Effector CD8-positive, alpha-beta T cell (primary cell): ENCODE data around the gene GOLGA6C.
"Not testable (repeated sequence)": the region's sequence is repeated elsewhere in the genome, so short reads cannot be mapped to it uniquely, and the experiment has no call there.

Source experiments
- DNase-seq: peaks from one replicate; lab custom pipeline; 2025; lab: John Stamatoyannopoulos, UW
- total RNA-seq, 4 experiments: gene quantifications; one replicate each; lab custom pipeline; 2026; lab: John Stamatoyannopoulos, UW

Gene GOLGA6C
- 0 to 0.09 (median 0) reads per million in 4 experiments for total RNA-seq

DNA sequence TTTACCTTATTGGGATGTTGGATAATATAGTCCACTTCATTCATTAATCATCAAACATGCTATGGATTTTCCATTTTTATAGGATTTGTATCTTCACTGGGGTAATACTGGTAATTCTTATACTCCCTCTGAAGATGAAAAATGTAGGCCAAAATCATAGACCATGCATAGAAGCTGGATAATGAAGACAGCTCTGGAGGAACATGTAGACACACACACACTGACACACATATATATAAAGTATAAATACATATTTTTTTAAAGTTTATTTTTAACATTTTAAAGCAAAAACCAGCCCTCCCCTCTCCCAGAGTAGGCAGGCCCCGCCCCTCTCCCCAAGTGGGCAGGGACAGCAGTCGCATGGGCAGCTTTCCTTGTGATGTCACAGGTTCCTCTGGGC, at the start of gene GOLGA6C:
GOLGA6C (plus strand) TSS at position 301 of the 400 bp plus-strand sequence. CDS start 265 bp downstream, outside the sequence.
- not testable (repeated sequence) for DNase-seq

GRCh38 chr15:75208501-75209288, 49.4 kb upstream of the GOLGA6C start:
- no peak for DNase-seq

DNA sequence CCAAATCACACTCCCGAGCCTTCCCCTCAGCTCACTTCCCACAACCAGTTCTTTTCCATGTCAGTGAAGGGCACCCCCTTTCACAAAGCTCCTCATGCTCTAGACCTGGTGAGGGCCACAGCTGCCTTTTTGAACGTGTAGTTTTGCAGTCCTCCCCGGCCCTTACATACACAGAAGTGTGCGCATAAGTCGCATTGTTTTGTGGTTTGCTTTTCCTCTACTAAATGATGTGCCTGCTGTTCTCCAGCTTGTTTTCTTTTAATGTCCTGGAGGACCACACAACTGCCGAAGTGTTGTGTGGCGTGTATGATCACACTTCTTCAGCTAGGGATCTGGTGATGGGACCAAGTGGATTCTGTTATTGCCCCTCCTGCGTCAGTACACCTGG, 48.9 kb upstream of the GOLGA6C start:
- DNase-seq = no peak

GRCh38 chr15:75210811-75211230, 47.3 kb upstream of the GOLGA6C start:
- DNase-seq = no peak

DNA sequence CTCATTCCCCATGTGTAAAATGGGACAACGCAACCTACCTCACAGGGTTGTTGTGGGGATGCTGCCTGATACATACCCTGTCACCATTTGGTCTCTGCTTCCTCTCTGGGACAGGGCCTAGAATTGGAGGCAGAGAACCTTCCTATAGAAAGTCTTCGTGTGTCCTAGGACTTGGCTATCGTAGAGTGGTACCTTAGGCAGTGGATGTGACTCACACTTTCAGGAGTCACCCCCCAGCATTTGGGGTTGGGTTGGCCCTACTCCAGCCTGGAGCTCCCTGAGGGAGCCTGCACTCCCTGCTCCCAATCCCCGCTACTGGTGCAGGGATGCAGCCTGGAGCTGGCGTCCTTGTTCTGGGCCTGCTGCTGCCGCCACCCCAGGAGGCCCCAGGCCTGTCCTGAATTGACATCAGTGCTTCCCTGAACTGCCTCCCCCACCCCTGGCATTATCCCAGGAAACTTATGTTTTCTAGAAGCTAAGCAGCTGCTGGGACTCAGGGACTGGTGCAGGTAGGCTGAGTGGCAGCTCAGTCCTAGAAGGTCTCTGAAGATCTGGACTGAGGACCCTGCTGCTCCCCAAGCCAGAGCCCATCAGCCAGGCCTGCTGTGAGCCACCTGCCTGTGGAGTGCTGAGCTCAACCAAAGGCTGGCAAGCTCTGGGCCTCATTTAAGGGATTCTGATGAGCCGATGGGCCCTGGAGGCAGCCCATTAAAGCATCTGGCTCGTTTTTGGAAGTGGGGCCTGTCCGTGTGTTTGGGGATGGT, 46.5 kb upstream of the GOLGA6C start:
- DNase-seq = no peak

- DNase-seq = no peak
Measured at GRCh38 chr15:75212200-75212858, 45.8 kb upstream of the GOLGA6C start.

DNA sequence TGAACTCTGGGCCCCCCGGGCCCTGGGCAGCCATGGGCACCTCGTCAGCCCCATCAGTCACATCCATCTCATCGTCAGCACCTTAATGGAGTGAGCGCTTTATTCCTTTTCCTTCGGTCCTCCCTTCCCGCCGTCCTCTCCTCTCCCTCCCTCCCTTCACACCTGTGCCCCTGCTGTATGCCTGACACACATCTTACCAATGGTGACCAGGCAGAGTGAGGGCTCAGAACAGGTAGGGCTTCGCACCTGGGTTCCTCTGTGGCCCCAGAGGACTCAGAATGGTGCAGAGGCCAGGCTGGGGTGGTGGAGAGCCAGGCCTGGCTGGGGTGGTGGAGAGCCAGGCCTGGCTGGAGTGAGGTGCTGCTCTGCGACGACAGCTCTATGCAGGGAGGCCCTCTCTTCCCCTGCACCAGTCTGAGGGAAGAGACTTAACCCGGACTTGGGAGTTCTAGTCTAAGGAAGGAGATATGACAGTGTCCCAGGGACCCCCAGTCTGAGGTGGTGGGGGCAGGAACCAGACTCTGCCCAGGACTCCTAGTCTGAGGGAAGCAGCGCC, 44.8 kb upstream of the GOLGA6C start:
- DNase-seq = no peak

GRCh38 chr15:75213768-75214221, 44.3 kb upstream of the GOLGA6C start:
- DNase-seq = no peak

GRCh38 chr15:75214293-75215096, 43.6 kb upstream of the GOLGA6C start:
- no peak for DNase-seq

GRCh38 chr15:75215107-75216004, 42.8 kb upstream of the GOLGA6C start:
- DNase-seq = no peak

- no peak for DNase-seq
Measured at GRCh38 chr15:75217012-75217411, 41.1 kb upstream of the GOLGA6C start.

DNA sequence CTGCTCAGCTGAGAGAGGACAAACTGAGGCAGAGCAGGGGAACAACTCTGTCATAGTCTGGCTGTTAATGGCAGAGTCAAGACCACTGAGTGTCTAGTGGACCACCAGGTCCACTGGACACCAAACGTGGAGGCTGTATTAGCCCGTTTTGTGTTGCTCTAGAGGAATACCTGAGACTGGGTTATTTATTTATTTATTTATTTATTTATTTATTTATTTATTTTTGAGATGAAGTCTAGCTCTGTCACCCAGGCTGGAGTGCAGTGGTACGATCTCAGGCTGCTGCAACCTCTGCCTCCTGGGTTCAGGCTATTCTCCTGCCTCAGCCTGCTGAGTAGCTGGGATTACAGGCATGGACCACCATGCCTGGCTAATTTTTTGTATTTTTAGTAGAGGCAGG, 40.6 kb upstream of the GOLGA6C start:
- DNase-seq = not testable (repeated sequence)

- not testable (repeated sequence) for DNase-seq
Measured at GRCh38 chr15:75219507-75219929, 38.6 kb upstream of the GOLGA6C start.

DNA sequence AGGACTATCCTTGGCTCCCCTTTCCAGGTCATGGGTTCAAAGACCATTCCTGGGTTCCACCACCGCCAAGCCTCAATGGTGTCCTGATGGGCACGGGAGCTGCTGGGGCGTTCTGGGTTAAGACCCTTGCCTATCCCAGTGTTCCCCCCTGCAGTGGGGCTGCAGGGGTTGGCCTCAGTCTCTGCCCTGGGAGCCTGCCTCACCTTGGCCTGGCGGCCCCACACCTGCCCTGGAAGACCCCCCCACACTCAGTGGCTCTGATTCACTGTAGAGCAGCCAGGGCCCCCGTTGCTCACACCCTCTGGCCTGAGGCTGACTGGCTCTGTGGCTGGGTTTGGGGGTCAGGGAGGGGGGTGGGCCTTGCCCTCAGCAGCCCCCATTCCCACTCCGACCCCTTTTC, 34.4 kb upstream of the GOLGA6C start:
- no peak for DNase-seq

GRCh38 chr15:75224281-75224680, 33.9 kb upstream of the GOLGA6C start:
- no peak for DNase-seq

DNA sequence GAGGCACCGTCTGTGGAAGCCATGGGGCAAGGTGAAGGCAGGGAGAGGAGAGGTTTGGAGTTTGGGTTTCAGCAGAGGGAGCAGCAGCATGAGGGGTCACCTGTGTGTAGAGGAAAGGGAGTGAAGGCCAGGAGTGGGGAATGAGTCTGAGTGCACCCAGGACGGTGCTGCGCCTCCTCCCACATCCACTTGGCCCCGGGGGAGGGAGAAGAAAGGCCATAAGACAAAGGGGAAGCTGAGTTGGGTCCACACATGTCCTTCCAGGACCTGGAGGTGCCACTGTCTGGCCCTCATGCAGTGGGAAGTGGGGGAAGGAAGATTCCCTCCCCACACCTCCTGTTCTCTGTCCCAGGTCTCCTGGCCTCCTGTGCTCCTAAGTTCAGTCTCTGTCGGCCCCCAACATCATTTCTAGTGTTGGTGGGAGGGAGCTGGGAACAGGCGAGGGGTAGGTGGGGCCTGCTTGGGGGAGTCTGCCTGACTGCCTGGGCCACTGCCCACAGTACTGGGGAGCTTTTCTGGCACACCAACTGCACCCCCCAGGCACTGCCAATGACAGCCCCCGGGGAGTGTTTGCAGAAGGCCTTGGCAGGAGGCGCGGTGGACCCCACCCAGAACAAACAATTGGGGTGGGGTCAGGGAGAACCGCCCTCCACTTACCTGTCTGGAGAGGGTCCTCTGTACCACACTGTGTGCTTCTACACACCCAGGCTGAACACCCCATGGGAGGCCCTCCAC, 32.9 kb upstream of the GOLGA6C start:
- DNase-seq = not testable (repeated sequence)

- no peak for DNase-seq
Measured at GRCh38 chr15:75225951-75226732, 32.0 kb upstream of the GOLGA6C start.

GRCh38 chr15:75227112-75227511, 31.0 kb upstream of the GOLGA6C start:
- not testable (repeated sequence) for DNase-seq
